Head of caudate nucleus (tissue), 42 donors: Measurements from ENCODE around the gene HOXA5.
A peak's percentile ranks its signal among the peaks of the same experiment; 100 is the strongest.

Experiments
- DNase-seq, 42 donors: peaks; one replicate each; pipeline versions ENCODE4 v3.0.0 to v3.0.0-alpha.2; 2020 to 2021; ENCODE audit warnings: mixed read lengths in 7 of 42
- intact Hi-C: fragments of 100-400 bp; cut with DNase I; formaldehyde crosslinking; loops from one replicate; pipeline ENCODE4 v1.15.0; 2022

Gene HOXA5

GRCh38 chr7:27096768-27097514 lies 46.5 kb downstream of the HOXA5 start:
- intact Hi-C loops = no loop called here
- DNase-seq = no peak

- intact Hi-C loops = no loop called here
- DNase-seq = peak in 23 of 42 donors; percentile 10 to 51 (median 29)
Measured at GRCh38 chr7:27095897-27096767, 47.3 kb downstream of the HOXA5 start, which contains the start of gene HOXA1. HOXA1 (minus strand) TSS chr7:27096000; CDS start chr7:27095912, 88 bp downstream.

- DNase-seq = no peak
- intact Hi-C loops = no loop called here
Measured at GRCh38 chr7:27095050-27095896, 48.2 kb downstream of the HOXA5 start.

GRCh38 chr7:27094304-27095049 lies 49.0 kb downstream of the HOXA5 start:
- no peak for DNase-seq
- intact Hi-C loops = no loop called here

- intact Hi-C loops = no loop called here
- no peak for DNase-seq
Measured at GRCh38 chr7:27093184-27093895, 50.1 kb downstream of the HOXA5 start.

- no peak for DNase-seq
- intact Hi-C loops = no loop called here
Measured at GRCh38 chr7:27092819-27093110, 50.7 kb downstream of the HOXA5 start.

- intact Hi-C loops = no loop called here
- no peak for DNase-seq
Measured at GRCh38 chr7:27091941-27092818, 51.3 kb downstream of the HOXA5 start.

- intact Hi-C loops = no loop called here
- no peak for DNase-seq
Measured at GRCh38 chr7:27091105-27091504, 52.4 kb downstream of the HOXA5 start.
